ENCODE results near the gene KRTAP10-12.

Gene KRTAP10-12

GRCh38 chr21:44734026-44734745 lies 37.2 kb downstream of the KRTAP10-12 start:
- TF ChIP-seq CTCF (IDR thresholded peaks at IDR 0.05) = no peak
- Histone ChIP-seq H3K27me3 (peaks cover 0 to 38% of the 10 kb centered on the region in 2 donors), H3K36me3 (no peaks in the 10 kb centered on the region), H3K4me1 (no peaks in the 10 kb centered on the region), H3K4me3 (no peak overlapping the region), H3K9me3 (peaks cover 4 to 41% (median 28%) of the 10 kb centered on the region in 3 donors), H3K27ac (no peak overlapping the region)
- intact Hi-C loops (cut with DNase I; ENCODE audit: low total_unique reads) = no loop called here
- no peak for DNase-seq

GRCh38 chr21:44734841-44735240 lies 37.9 kb downstream of the KRTAP10-12 start:
- Histone ChIP-seq H3K4me1 (no peaks in the 10 kb centered on the region), H3K27ac (no peak overlapping the region), H3K36me3 (no peaks in the 10 kb centered on the region), H3K27me3 (peaks cover 0 to 32% of the 10 kb centered on the region in 2 donors), H3K4me3 (no peak overlapping the region), H3K9me3 (peaks cover 4 to 46% (median 32%) of the 10 kb centered on the region in 3 donors)
- no peak for DNase-seq
- TF ChIP-seq CTCF (IDR thresholded peaks at IDR 0.05) = no peak
- intact Hi-C loops (cut with DNase I; ENCODE audit: low total_unique reads) = no loop called here

GRCh38 chr21:44735821-44736220 lies 38.8 kb downstream of the KRTAP10-12 start:
- Histone ChIP-seq H3K4me3 (no peak overlapping the region), H3K27me3 (peaks cover 0 to 28% of the 10 kb centered on the region in 2 donors), H3K9me3 (peaks cover 4 to 46% (median 32%) of the 10 kb centered on the region in 3 donors), H3K27ac (no peak overlapping the region), H3K36me3 (no peaks in the 10 kb centered on the region), H3K4me1 (no peaks in the 10 kb centered on the region)
- DNase-seq = no peak
- no peak for TF ChIP-seq CTCF (IDR thresholded peaks at IDR 0.05)
- intact Hi-C loops (cut with DNase I; ENCODE audit: low total_unique reads) = no loop called here

GRCh38 chr21:44736291-44737004 lies 39.5 kb downstream of the KRTAP10-12 start:
- H3K27ac ChIP-seq = no peak overlapping the region
- intact Hi-C loops (cut with DNase I; ENCODE audit: low total_unique reads) = no loop called here
- H3K4me3 ChIP-seq = no peak overlapping the region
- no peak for TF ChIP-seq CTCF (IDR thresholded peaks at IDR 0.05)
- peaks cover 4 to 46% (median 32%) of the 10 kb centered on the region in 3 donors for H3K9me3 ChIP-seq
- H3K27me3 ChIP-seq = peaks cover 0 to 28% of the 10 kb centered on the region in 2 donors
- no peaks in the 10 kb centered on the region for H3K36me3 ChIP-seq
- no peak for DNase-seq
- H3K4me1 ChIP-seq = no peaks in the 10 kb centered on the region

GRCh38 chr21:44737706-44738354 lies 40.9 kb downstream of the KRTAP10-12 start:
- no peak overlapping the region for H3K4me3 ChIP-seq
- no peaks in the 10 kb centered on the region for H3K4me1 ChIP-seq
- DNase-seq = no peak
- intact Hi-C loops (cut with DNase I; ENCODE audit: low total_unique reads) = no loop called here
- H3K9me3 ChIP-seq = peaks cover 4 to 46% (median 32%) of the 10 kb centered on the region in 3 donors
- H3K27me3 ChIP-seq = peaks cover 0 to 22% of the 10 kb centered on the region in 2 donors
- TF ChIP-seq CTCF (IDR thresholded peaks at IDR 0.05) = no peak
- no peaks in the 10 kb centered on the region for H3K36me3 ChIP-seq
- no peak overlapping the region for H3K27ac ChIP-seq
